T-helper 1 cell (primary cell): ENCODE results near the gene APOE.
"Not testable (repeated sequence)": the region's sequence is repeated elsewhere in the genome, so short reads cannot be mapped to it uniquely, and the experiment has no call there.

Source experiments
- DNase-seq, 5 donors: peaks; one replicate each; pipeline ENCODE4 v3.0.0-alpha.2; 2012 to 2020
- total RNA-seq, 4 donors: gene quantifications; one replicate each; lab custom pipeline; 2026; lab: John Stamatoyannopoulos, UW

The APOE gene
- total RNA-seq, result 0.61 to 1.8 (median 1.5) reads per million in 4 donors

DNA sequence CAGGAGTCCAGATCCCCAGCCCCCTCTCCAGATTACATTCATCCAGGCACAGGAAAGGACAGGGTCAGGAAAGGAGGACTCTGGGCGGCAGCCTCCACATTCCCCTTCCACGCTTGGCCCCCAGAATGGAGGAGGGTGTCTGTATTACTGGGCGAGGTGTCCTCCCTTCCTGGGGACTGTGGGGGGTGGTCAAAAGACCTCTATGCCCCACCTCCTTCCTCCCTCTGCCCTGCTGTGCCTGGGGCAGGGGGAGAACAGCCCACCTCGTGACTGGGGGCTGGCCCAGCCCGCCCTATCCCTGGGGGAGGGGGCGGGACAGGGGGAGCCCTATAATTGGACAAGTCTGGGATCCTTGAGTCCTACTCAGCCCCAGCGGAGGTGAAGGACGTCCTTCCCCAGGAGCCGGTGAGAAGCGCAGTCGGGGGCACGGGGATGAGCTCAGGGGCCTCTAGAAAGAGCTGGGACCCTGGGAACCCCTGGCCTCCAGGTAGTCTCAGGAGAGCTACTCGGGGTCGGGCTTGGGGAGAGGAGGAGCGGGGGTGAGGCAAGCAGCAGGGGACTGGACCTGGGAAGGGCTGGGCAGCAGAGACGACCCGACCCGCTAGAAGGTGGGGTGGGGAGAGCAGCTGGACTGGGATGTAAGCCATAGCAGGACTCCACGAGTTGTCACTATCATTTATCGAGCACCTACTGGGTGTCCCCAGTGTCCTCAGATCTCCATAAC lies at the start of gene APOE:
TSS of gene APOE (plus strand) at position 360 of the 724 bp plus-strand sequence. CDS start 829 bp downstream, outside the sequence.
- DNase-seq, result no peak

DNA sequence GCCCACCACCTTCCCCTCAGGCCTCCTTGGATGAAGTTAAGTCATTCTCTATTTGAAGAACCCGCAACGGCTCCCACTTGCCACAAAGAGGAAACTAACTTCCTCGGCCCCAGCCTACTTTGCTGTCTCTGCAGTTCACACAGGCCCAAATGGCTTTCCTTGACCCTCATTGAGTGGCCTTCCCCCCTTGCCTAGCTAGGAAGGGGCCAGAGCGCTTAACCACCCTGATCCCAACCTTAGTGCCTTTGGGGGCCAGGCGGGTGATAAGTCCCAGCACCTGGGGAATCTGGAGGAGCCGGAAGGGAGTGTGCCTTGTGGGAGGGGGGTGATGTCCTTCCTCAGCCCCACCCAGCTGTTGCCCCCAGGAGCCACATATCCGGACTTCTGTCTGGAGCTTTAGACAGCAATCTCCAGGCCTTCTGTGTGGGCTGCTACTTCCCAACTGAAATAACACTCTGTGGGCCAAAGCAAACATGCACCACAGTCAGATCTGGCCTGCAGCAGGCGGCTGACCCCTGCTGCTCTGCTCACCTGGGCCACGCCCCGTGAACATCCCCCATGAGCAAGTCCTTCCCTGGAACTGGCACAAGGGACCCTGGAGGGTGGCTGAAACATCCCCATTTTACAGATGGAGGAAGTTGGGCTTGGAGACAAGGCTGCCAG lies 49.0 kb upstream of the APOE start:
- no peak for DNase-seq

DNA sequence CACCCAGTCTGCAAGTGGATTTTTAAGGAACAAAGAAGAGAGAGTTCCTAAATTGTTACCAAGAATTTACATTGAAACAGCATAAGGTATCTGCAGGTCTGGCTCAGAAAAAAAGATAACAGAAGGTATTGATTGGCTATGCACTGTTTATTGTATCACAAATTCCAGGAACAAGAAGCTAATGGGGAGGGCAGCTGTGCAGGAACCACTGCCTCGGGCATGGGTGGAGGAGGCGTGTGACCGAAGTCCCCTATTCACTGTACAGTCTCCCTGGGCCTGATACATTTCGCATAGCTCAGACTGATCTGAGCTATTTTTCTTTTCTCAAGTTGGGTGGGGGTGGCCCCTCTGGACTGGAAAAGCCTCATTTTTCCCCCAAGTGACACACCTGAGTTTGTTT lies 47.8 kb upstream of the APOE start:
- no peak for DNase-seq

DNA sequence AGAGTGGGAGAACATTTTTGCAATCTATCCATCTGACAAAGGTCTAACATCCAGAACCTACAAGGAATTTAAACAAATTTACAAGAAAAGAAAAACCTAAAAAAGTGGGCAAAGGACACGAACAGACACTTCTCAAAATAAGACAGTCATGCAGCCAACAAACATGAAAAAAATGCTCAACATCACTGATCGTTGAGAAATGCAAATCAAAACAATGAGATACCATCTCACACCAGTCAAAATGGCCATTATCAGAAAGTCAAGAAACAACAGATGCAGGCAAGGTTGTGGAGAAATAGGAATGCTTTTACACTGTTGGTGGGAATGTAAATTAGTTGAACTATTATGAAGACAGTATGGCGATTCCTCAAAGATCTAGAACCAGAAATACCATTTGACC lies 44.0 kb upstream of the APOE start:
- DNase-seq, result not testable (repeated sequence)

DNA sequence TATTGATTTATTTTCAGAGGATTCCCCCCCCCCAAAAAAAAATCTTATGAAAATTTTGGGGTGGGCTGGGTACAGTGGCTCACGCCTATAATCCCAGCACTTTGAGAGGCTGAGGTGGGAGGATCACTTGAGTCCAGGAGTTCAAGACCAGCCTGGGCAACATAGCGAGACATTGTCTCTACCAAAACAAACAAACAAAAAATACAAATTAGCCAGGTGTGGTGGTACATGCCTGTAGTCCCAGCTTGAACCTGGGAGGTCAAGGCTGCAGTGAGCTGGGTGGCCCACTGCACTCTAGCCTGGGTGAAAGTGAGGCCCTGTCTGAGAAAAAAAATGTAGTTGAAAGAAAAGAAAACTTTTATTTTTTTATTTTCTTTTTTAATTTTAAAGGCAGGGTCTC lies 41.6 kb upstream of the APOE start:
- no peak for DNase-seq

DNA sequence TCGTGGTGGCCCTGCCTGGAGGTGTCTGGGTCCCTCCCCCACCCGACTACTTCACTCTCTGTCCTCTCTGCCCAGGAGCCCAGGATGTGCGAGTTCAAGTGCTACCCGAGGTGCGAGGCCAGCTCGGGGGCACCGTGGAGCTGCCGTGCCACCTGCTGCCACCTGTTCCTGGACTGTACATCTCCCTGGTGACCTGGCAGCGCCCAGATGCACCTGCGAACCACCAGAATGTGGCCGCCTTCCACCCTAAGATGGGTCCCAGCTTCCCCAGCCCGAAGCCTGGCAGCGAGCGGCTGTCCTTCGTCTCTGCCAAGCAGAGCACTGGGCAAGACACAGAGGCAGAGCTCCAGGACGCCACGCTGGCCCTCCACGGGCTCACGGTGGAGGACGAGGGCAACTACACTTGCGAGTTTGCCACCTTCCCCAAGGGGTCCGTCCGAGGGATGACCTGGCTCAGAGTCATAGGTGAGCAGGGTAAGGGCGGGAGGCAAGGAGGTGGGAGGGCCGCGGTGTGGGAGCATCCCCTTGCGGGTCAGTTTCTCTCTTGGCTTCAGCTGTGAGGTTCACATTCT lies 40.3 kb upstream of the APOE start:
- no peak for DNase-seq

DNA sequence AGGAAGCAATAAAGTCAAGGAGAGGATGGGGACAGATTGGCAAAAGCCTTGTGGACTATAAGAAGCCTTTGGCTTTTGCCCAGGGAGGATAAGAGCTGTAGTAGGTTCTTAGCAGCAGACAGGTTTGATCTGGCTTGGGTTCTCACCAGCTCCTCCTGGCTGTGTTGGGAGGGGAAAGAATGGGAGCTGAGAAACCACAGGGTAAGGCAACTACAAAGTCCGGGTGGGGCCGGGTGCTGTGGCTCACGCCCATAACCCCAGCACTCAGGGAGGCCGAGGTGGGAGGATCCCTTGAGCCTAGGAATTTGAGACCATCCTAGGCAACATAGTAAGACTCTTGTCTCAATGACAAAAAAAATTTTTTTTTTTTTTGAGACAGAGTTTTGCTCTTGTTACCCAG lies 38.9 kb upstream of the APOE start:
- DNase-seq, result no peak

DNA sequence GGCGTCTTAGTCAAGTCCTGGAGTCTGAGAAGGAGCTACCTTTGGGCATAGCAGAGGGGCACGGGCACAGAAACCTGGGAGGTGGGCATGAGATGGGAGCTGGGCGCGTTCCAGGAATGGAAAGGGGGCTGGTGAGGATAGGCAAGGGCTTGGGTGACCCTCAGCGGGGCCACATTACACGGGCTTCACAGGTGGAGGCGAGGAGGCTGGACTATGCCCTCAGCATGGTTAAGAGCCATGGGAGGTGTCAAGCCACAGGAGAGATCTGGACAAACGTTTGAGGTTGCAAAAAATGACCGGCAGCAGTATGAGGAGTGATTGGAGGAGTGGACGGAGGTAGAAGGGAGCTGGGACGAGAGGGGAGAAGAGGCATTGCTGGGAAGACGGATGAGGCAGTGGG lies 38.0 kb upstream of the APOE start:
- DNase-seq, result no peak

DNA sequence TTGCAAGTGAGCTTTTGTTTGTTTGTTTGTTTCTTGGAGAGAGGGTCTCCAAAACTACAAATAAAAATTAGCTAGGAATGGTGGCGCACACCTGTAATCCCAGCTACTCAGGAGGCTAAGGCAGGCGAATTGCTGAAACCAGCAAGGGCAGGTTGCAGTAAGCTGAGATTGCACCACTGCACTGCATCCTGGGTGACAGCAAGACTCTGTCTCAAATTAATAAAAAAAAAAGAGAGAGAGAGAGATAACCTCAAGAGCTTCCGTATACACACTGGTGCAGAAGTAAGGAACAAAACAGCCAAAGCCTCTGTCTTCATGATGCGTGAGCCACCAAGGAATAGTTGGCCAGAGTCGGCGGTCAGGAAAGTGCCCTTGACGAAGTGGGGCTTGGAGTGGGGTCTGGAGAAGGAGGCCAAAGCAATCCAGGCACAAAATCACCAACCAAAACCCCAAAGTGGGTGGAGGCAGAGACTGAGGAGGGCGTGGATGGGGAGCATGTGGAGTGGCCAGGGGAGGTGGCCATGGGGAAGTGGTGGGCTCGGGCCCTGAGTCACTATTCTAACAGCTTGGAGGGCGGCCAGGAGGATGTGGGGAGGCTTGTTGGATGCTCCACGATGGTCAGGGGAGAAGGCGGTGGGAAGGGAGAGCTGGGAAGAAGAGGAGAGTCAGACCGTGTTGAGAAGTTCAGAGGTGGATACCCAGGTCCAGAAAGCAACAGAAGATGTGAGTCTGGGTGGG lies 35.7 kb upstream of the APOE start:
- DNase-seq, result no peak

DNA sequence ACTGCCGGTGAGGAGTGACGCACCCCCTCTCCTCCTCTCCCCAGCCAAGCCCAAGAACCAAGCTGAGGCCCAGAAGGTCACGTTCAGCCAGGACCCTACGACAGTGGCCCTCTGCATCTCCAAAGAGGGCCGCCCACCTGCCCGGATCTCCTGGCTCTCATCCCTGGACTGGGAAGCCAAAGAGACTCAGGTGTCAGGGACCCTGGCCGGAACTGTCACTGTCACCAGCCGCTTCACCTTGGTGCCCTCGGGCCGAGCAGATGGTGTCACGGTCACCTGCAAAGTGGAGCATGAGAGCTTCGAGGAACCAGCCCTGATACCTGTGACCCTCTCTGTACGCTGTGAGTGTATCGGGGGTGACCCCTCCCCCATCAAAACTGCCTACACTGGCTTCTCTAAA lies 33.8 kb upstream of the APOE start:
- DNase-seq, result no peak

DNA sequence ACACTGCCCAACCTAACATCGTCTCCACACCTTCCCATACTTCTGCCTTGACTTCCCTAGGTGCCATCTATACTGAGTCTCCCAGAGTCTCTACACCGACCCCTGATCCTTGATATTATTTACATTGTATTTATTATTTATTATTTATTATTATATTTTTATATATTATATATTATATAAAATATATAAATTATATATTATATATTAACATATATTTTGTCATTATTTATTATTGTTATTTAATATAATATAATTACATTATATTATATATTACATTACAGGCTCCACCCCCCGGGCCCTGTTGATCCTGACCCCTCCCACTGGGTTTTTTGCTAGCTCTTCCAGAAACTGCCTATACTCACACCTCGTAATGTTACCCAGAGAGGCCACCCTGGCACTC lies 32.9 kb upstream of the APOE start:
- no peak for DNase-seq

DNA sequence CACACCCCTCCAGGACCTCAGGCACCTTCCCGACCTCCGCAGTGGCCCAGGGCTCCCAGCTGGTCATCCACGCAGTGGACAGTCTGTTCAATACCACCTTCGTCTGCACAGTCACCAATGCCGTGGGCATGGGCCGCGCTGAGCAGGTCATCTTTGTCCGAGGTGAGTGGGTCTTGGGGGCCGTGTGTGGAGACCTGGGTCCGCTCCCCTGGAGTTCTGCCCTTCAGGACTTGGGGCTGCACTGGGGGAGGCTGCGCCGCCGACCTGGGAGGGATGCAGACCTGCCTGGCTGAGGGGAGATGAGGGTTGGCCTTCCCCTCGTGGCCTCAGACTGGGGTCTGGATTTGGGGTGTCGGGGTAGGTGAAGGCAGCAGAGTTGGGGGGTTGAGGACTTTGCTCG lies 31.3 kb upstream of the APOE start:
- no peak for DNase-seq

DNA sequence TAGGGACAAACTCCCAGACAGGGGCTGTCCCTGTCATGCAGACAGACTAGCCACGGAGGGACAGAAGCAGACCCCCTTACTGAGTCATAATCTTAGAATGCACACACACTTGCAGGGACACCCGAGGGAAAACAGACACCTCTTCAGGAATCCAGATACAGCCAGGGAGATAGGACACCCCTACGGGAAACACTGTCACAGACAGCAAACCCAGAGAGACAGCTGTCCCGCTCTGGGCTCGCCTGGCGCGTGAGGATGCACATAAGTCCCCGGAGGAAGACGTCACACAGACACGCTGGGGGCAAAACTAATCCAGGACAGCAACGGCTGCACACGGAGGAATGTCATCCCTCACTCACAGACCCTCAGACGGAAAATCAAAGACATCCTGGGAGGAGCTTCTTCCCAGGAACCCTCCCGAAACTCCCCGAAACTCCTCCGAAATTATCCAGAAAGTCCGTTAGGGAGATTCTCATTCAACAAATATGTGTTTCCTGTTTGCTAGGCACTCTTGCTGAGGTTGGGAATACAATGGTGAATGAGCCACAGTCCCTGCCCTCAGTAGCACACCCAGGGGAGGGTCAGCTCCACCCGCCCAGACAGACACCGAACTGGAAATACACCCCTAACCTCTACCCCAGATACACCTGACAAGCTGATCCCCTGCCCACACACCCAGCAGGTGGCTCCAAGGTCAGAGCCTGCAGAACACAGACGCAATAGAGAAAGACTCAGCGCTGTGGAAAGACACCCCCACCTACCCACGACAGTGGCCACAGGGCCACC lies 29.7 kb upstream of the APOE start:
- DNase-seq, result no peak

DNA sequence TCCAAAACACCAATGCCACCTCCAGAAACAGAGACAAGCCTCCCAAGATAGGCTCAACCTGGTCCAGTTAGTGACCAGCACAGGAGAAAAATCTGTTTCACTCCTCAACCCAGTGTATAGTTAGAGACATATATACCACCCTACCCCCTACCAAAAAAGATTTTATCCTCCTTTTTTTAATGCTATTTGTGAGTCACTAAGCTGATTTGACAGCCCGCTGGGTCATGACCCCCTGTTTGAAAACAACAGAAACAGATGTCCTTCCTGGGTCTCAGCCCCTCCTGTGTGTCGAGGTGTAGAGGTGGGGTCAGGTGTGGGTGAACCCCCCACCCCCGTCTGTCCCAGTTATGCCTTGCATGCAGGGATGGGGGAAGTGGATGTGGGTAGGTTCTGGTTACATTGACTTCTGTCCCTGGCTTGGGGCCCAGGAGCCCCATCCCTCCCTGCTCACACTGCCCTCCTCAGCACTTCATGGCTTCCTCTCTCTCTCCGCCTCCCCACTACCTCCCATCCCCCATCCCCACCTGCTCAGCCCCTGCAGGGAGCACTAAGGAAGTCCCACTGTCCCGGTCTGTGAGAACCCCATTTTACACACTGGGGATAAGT lies 28.6 kb upstream of the APOE start:
- no peak for DNase-seq

DNA sequence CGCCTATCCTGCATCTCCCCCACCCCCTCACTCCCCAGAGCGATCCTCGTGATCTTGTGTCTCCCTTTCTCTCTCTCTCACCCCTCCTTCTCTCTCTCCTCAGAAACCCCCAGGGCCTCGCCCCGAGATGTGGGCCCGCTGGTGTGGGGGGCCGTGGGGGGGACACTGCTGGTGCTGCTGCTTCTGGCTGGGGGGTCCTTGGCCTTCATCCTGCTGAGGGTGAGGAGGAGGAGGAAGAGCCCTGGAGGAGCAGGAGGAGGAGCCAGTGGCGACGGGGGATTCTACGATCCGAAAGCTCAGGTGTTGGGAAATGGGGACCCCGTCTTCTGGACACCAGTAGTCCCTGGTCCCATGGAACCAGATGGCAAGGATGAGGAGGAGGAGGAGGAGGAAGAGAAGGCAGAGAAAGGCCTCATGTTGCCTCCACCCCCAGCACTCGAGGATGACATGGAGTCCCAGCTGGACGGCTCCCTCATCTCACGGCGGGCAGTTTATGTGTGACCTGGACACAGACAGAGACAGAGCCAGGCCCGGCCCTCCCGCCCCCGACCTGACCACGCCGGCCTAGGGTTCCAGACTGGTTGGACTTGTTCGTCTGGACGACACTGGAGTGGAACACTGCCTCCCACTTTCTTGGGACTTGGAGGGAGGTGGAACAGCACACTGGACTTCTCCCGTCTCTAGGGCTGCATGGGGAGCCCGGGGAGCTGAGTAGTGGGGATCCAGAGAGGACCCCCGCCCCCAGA lies 27.3 kb upstream of the APOE start:
- DNase-seq, result no peak

DNA sequence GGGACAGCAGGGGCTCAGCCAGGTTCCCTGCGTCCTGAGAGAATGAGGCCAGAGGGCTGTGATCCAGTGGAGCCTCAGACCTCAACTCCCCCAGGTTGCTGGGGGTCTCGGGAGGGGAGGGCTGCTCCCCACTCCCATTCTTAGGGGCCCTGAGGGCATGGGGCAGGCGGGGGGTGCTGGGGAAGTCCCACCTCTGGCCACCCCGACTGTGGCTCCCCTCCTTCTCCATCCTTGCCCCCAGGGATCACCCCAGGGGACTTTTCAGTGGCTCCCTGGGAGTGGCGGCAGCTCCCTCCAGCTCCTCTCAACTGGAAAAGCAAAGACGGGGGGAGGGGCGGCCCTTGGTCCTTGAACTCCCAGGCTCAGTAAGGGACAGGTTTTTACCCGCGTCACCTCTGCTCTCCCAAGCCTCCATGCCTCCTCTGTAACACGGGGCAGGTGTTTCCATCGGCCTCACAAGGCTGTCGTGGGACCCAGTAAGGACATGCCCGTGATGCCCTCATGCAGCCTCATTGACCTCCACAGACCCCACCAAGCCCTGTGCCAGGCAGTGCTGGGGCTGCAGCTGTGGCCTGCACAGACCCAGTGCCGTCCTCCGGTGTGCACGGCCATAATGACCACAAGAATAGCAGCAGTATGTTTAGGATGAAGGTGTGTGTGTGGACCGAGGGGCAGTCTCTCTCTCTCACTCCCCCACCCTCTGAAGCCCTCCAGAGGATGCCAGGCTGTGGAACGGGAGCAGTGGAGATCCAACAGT lies 26.1 kb upstream of the APOE start:
- no peak for DNase-seq

DNA sequence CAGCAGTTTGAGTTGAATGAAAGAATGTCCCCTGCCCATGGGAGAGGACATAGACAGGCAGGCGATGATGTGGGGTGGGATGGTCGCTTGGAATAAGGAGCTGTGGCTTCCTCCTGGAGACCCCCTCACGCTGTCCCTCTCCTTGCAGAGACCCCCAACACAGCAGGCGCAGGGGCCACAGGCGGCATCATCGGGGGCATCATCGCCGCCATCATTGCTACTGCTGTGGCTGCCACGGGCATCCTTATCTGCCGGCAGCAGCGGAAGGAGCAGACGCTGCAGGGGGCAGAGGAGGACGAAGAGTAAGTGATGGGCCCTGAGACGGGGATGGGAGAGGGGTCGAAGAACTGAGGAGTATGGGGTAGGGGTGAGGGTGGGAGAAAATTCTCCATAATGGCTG lies 23.5 kb upstream of the APOE start:
- DNase-seq, result no peak

DNA sequence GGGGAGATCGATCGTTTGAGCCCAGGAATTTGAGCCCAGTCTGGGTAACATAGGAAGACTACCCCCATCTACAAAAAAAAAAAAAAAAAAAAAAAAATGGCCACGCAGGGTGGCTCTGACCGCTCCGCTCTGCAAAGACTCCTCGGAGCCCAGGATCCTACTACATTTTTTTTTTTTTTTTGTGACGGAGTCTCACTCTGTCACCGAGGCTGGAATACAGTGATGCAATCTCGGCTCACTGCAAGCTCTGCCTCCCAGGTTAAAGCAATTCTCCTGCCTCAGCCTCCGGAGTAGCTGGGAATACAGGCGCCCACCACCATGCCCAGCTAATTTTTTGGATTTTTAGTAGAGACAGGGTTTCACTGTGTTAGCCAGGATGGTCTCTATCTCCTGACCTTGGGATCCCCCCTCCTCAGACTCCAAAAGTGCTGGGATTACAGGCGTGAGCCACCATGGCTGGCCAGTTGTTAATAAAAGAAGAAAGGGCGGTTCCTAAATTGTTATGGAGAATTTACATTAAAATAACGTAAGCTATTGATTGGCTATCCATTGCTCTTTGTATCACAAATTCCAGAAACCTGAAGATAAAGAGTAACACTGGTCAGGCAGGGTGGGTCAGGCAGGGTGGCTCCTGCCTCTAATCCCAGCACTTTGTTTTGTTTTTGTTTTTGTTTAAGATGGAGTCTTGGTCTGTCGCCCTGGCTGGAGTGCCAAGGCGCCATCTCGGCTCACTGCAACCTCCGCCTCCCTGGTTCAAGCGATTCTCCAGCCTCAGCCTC lies 22.8 kb upstream of the APOE start:
- not testable (repeated sequence) for DNase-seq

DNA sequence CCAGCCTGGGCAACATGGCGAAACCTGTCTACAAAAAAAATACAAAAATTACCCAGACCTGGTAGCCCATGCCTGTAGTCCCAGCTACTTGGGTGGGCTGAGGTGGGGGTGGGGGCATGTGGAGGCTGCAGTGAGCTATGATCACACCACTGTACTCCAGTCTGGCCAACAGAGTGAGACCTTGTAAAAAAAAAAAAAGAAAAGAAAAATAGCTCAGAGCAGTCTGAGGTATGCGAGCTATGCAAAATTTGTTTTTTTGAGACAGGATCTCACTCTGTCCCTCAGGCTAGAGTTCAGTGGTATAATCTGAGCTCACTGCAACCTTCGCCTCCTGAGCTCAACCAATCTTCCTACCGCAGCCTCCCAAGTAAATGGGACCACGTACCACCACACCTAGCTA lies 21.7 kb upstream of the APOE start:
- DNase-seq, result no peak

DNA sequence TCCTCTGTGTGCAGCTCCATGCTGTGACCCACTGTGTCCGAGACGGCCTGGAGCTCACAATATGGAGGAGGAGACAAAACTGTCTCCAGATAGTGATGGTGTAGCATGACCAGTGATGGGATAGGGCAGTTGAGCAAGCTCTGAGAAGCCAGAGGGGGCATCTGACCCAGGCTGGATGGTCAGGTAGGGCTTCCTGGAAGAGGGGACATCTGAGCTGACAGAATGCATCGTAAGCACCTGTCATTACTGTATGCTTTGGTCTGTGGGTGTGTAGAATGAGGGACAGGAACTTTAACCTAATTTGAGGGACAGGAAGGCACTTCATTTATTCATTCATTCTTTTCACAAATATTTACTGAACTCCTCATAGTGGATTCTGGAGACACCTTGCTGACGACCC lies 21.0 kb upstream of the APOE start:
- no peak for DNase-seq
